ENCODE measurements around the gene ADGRA3.

ADGRA3 gene

DNA sequence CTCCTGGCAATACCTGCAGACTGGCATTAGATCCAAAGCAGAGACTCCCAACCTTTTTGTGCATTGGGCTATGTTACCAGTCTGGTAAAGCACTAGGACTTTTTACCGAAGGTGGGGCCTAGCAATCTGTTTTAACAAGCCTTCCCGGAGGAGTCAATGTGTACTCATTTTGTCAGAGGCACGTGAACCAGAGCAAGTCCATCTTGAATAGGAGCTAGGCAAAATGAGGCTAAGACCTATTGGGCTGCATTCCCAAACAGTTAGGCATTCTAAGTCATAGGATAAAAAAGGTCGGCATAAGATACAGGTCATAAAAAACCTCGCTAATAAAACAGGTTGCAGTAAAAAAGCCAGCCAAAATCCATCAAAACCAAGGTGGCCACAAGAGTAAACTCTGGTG, 22.3 kb downstream of the ADGRA3 start:
- TF ChIP-seq TEAD4 (IDR thresholded peaks at IDR 0.05) (no peak), YY1 (IDR thresholded peaks at IDR 0.05; ENCODE audit: low read depth) (no peak)

DNA sequence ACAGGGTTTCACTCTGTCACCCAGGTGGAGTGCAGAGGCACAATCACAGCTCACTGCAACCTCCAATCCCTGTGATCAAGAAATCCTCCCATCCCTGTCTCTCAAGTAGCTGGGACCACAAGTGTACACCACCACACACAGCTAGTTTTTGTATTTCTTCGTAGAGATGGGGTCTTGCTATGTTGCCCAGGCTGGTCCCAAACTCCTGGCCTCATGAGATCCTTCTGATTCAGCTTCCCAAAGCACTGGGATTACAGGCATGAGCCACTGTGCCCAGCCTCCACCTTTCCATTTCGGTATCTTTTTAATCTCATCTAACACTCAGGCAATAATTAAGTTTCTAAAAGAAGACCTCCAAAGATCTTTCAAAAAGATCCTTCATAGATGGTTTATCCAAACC, 22.9 kb downstream of the ADGRA3 start:
- TF ChIP-seq TCF12 (IDR thresholded peaks at IDR 0.05; ENCODE audit: low read depth) (no peak), EGR1 (IDR thresholded peaks at IDR 0.05) (no peak), NFIC (IDR thresholded peaks at IDR 0.05) (no peak), RAD21 (IDR thresholded peaks at IDR 0.05; ENCODE audit: low read depth) (no peak), CEBPB (IDR thresholded peaks at IDR 0.05) (no peak), FOXM1 (IDR thresholded peaks at IDR 0.05; ENCODE audit: borderline replicate concordance, low read depth) (no peak), YY1 (IDR thresholded peaks at IDR 0.05; ENCODE audit: low read depth) (no peak), EP300 (IDR thresholded peaks at IDR 0.05; ENCODE audit: borderline replicate concordance) (no peak), TEAD4 (IDR thresholded peaks at IDR 0.05) (no peak), CREB1 (IDR thresholded peaks at IDR 0.05; ENCODE audit: low read depth) (no peak), TAF1 (IDR thresholded peaks at IDR 0.05; ENCODE audit: low read depth) (no peak), ZBTB7A (IDR thresholded peaks at IDR 0.05; ENCODE audit: low read depth) (no peak)
- TF ChIP-seq, protein P1, sequence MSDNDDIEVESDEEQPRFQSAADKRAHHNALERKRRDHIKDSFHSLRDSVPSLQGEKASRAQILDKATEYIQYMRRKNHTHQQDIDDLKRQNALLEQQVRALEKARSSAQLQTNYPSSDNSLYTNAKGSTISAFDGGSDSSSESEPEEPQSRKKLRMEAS (IDR thresholded peaks at IDR 0.05) = no peak
- TF ChIP-seq, protein P2, sequence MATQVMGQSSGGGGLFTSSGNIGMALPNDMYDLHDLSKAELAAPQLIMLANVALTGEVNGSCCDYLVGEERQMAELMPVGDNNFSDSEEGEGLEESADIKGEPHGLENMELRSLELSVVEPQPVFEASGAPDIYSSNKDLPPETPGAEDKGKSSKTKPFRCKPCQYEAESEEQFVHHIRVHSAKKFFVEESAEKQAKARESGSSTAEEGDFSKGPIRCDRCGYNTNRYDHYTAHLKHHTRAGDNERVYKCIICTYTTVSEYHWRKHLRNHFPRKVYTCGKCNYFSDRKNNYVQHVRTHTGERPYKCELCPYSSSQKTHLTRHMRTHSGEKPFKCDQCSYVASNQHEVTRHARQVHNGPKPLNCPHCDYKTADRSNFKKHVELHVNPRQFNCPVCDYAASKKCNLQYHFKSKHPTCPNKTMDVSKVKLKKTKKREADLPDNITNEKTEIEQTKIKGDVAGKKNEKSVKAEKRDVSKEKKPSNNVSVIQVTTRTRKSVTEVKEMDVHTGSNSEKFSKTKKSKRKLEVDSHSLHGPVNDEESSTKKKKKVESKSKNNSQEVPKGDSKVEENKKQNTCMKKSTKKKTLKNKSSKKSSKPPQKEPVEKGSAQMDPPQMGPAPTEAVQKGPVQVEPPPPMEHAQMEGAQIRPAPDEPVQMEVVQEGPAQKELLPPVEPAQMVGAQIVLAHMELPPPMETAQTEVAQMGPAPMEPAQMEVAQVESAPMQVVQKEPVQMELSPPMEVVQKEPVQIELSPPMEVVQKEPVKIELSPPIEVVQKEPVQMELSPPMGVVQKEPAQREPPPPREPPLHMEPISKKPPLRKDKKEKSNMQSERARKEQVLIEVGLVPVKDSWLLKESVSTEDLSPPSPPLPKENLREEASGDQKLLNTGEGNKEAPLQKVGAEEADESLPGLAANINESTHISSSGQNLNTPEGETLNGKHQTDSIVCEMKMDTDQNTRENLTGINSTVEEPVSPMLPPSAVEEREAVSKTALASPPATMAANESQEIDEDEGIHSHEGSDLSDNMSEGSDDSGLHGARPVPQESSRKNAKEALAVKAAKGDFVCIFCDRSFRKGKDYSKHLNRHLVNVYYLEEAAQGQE (IDR thresholded peaks at IDR 0.05; ENCODE audit: low read depth) = no peak
- TF ChIP-seq, protein P3, sequence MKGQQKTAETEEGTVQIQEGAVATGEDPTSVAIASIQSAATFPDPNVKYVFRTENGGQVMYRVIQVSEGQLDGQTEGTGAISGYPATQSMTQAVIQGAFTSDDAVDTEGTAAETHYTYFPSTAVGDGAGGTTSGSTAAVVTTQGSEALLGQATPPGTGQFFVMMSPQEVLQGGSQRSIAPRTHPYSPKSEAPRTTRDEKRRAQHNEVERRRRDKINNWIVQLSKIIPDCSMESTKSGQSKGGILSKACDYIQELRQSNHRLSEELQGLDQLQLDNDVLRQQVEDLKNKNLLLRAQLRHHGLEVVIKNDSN (IDR thresholded peaks at IDR 0.05) = no peak

DNA sequence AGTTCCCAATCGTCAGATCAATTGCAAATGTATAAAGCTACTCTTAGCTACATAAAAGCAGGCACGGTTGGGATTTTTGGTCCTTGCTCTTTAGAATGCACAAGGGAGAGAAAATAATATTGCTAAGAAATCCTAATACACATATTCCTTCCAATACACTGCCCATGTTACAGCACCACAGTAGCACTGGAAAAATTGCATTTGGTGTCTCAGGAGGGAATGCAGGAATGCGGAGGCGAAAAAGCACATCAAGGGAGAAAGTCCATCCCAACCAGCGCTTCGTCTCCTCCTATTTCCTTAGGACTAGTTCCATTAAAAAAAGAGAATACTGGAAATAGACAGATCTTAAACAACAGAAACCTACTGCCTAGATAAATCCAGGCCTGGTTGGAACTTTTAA, 23.9 kb downstream of the ADGRA3 start:
- no peak for TF ChIP-seq EP300 (IDR thresholded peaks at IDR 0.05; ENCODE audit: borderline replicate concordance)
- TF ChIP-seq TAF1 (IDR thresholded peaks at IDR 0.05; ENCODE audit: low read depth) = no peak
- TF ChIP-seq RAD21 (IDR thresholded peaks at IDR 0.05; ENCODE audit: low read depth) = no peak
- TF ChIP-seq YY1 (IDR thresholded peaks at IDR 0.05; ENCODE audit: low read depth) = no peak
- TF ChIP-seq NFIC (IDR thresholded peaks at IDR 0.05) = no peak
- no peak for TF ChIP-seq ZBTB7A (IDR thresholded peaks at IDR 0.05; ENCODE audit: low read depth)
- TF ChIP-seq, protein P2 (IDR thresholded peaks at IDR 0.05; ENCODE audit: low read depth) = no peak
- TF ChIP-seq, protein P1 (IDR thresholded peaks at IDR 0.05) = no peak
- no peak for TF ChIP-seq CEBPB (IDR thresholded peaks at IDR 0.05)
- no peak for TF ChIP-seq TCF12 (IDR thresholded peaks at IDR 0.05; ENCODE audit: low read depth)
- no peak for TF ChIP-seq EGR1 (IDR thresholded peaks at IDR 0.05)
- no peak for TF ChIP-seq TEAD4 (IDR thresholded peaks at IDR 0.05)
- TF ChIP-seq, protein P3 (IDR thresholded peaks at IDR 0.05) = no peak
- no peak for TF ChIP-seq FOXM1 (IDR thresholded peaks at IDR 0.05; ENCODE audit: borderline replicate concordance, low read depth)

DNA sequence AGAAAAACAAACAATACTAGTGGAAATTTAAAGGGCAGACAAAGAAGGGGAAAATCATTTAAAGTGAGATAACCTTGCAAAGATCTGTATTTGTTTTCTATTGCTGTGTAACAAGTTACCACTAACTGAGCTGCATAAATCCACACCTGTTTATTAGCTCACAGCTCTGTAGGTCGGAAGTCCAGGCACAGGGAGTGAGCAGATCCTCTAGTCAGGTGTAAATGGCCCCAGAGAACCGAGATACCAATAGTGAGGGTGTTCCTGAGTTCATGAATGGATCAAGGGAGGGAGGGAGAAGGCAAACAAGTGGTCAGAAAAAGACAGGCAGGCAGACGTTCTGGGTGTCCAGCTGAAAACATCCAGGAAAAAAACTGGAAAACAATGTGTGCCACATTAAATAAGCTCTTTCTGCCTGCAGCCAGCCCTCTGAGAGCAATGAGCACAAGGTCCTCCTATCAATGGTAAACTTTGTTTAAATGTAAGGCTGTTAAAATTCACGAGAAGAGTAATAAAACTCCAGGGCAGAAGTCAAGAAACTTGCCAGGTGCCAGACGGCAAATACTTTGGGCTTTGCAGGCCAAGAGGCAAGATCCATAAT, 25.0 kb downstream of the ADGRA3 start:
- TF ChIP-seq TAF1 (IDR thresholded peaks at IDR 0.05; ENCODE audit: low read depth) (no peak), RAD21 (IDR thresholded peaks at IDR 0.05; ENCODE audit: low read depth) (no peak), CEBPB (IDR thresholded peaks at IDR 0.05) (no peak), EP300 (IDR thresholded peaks at IDR 0.05; ENCODE audit: borderline replicate concordance) (no peak), NFIC (IDR thresholded peaks at IDR 0.05) (no peak)

DNA sequence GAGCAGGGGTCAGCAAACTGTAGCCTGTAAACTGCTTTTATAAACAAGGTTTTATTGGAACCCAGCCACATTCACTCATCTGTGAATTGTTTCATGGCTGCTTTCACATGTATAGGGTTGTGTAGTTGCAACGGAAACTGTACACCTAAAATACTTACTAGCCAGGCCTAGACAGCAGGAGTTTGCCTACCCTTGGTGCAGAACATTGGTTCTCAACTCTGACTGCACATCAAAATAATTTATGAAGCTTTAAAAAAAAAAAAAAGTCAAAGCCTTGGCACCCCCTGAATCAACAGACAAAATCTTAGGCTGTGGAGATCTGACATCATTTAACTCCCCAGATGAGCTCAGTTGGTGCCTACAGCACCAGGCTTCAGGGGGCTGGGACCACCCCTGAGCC, 27.8 kb downstream of the ADGRA3 start:
- TF ChIP-seq RAD21 (IDR thresholded peaks at IDR 0.05; ENCODE audit: low read depth) (no peak), TCF12 (IDR thresholded peaks at IDR 0.05; ENCODE audit: low read depth) (no peak), CEBPB (IDR thresholded peaks at IDR 0.05) (no peak), ZBTB7A (IDR thresholded peaks at IDR 0.05; ENCODE audit: low read depth) (no peak)
- TF ChIP-seq, protein P2 (IDR thresholded peaks at IDR 0.05; ENCODE audit: low read depth) = no peak
- TF ChIP-seq, protein P1 (IDR thresholded peaks at IDR 0.05) = no peak

Data from Ishikawa (cell line).